Activated CD8-positive, alpha-beta memory T cell treated with anti-CD3 and anti-CD28 coated beads, Interleukin-2, amount 50 U/mL, for 1 hour (primary cell): ENCODE measurements around the gene FKBP10.
"Not testable (repeated sequence)": the region's sequence is repeated elsewhere in the genome, so short reads cannot be mapped to it uniquely, and the experiment has no call there.

Source experiments
- DNase-seq: peaks from one replicate; pipeline ENCODE4 v3.0.0-alpha.2; 2020; ENCODE audit errors: extremely low read depth

The FKBP10 gene

GRCh38 chr17:41812381-41813151 is at the start of gene FKBP10:
Gene FKBP10 (plus strand): TSS chr17:41813004. CDS start chr17:41813035, 31 bp downstream.
- no peak for DNase-seq

GRCh38 chr17:41763327-41763726 is 49.5 kb upstream of the FKBP10 start:
- no peak for DNase-seq

- DNase-seq = no peak
Measured at GRCh38 chr17:41766135-41766534, 46.7 kb upstream of the FKBP10 start.

- DNase-seq = no peak
Measured at GRCh38 chr17:41767324-41768042, 45.3 kb upstream of the FKBP10 start.

GRCh38 chr17:41768682-41769288 is 44.0 kb upstream of the FKBP10 start:
- DNase-seq = no peak

GRCh38 chr17:41769346-41769862 is 43.4 kb upstream of the FKBP10 start:
- no peak for DNase-seq

GRCh38 chr17:41769985-41770384 is 42.8 kb upstream of the FKBP10 start:
- DNase-seq = no peak

GRCh38 chr17:41771389-41772206 is 41.2 kb upstream of the FKBP10 start:
- no peak for DNase-seq

- DNase-seq = no peak
Measured at GRCh38 chr17:41772218-41772585, 40.6 kb upstream of the FKBP10 start.

- DNase-seq = no peak
Measured at GRCh38 chr17:41772586-41773189, 40.1 kb upstream of the FKBP10 start.

- DNase-seq = no peak
Measured at GRCh38 chr17:41773190-41773588, 39.6 kb upstream of the FKBP10 start.

GRCh38 chr17:41773731-41774193 is 39.0 kb upstream of the FKBP10 start:
- DNase-seq = no peak

- no peak for DNase-seq
Measured at GRCh38 chr17:41775394-41776226, 37.2 kb upstream of the FKBP10 start.

- DNase-seq = not testable (repeated sequence)
Measured at GRCh38 chr17:41776262-41776900, 36.4 kb upstream of the FKBP10 start.

- DNase-seq = no peak
Measured at GRCh38 chr17:41777157-41777573, 35.6 kb upstream of the FKBP10 start.

- DNase-seq = no peak
Measured at GRCh38 chr17:41777574-41778188, 35.1 kb upstream of the FKBP10 start.

- DNase-seq = no peak
Measured at GRCh38 chr17:41779954-41780353, 32.9 kb upstream of the FKBP10 start.

GRCh38 chr17:41781404-41782110 is 31.2 kb upstream of the FKBP10 start:
- no peak for DNase-seq

- no peak for DNase-seq
Measured at GRCh38 chr17:41782142-41782541, 30.7 kb upstream of the FKBP10 start.
